ENCODE results near the gene TMTC1.
"Not testable (repeated sequence)": the region's sequence is repeated elsewhere in the genome, so short reads cannot be mapped to it uniquely, and the experiment has no call there.

The TMTC1 gene

GRCh38 chr12:29783773-29784666 lies at the start of gene TMTC1:
TSS of gene TMTC1 (minus strand) at chr12:29783942. CDS start at chr12:29783751, 191 bp downstream.
- DNase-seq: no peak

- no peak for DNase-seq
Measured at GRCh38 chr12:29831173-29831572, 47.4 kb upstream of the TMTC1 start.

GRCh38 chr12:29830391-29830790 lies 46.6 kb upstream of the TMTC1 start:
- no peak for DNase-seq

DNA sequence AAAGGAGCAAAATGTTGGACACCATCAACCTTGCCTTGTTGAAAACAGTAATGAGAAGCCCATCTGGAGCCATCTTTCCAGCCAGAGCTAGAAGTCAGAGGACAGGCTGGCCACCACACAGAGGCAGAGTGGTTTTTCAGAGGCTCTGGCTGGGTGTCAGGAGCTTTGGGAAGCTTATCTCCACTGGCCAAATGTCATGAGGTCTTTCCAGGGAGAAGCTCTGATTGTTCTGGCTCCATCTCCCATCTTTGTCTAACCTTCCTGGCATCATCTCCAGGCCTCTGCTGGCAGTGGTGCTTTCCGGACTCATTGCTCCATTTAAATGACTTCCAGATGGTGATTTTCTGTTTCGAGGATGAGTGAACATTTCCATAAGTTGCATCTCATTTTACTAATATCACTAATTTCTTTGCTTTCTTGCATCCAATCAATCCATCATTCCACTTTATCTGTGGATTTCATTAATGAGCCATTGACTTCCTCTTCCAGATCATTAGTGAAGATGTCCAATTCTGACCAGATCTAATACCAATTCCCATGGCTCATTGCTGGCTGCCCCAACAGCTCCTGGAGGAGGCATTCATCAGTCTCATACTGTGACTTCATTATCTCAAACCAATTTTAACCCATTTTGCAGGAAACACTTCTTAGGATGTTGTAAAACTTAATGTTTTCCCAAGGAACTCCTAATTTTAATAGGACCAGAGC lies 35.3 kb upstream of the TMTC1 start:
- DNase-seq: no peak

DNA sequence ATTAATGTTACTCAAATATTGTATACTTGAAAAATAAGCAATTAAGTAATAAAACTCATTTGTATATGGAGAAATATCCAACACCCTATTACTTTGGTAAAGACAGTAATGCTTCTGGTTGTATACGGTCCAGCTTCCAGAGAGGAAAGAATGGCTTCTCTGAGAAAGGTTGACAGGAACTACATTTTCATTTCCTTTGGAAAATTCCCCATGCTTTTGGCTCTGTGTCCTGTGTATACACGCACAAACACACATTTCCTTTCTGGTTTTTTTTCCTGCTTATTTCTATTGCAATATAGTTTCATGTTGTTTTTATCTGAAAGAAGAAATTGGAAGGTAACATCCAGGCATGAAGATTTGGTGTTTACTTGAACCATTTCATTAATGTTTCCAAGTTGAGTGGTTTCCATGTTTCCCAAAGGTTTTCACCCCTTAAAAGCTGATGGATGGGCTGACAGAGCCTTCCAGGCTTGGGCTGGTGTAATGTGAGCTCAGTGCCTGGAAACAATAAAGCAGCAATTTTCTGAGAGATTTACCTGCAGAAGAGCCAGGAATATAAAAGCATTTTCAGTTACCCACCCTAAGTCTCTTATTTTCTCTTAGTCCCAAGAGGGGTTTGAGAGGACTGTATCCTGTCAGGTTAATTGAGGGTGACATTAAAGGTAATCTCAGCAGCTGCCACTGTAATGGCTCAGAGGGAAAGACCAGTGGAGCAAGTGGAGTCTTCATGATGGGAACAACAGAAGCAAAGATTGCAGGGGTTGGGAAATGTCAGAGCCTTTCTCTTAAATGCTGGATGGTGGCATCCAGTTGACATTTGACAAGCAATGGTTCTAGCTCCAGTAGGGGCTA lies 33.4 kb upstream of the TMTC1 start:
- DNase-seq: no peak

- not testable (repeated sequence) for DNase-seq
Measured at GRCh38 chr12:29809616-29810361, 26.0 kb upstream of the TMTC1 start.

DNA sequence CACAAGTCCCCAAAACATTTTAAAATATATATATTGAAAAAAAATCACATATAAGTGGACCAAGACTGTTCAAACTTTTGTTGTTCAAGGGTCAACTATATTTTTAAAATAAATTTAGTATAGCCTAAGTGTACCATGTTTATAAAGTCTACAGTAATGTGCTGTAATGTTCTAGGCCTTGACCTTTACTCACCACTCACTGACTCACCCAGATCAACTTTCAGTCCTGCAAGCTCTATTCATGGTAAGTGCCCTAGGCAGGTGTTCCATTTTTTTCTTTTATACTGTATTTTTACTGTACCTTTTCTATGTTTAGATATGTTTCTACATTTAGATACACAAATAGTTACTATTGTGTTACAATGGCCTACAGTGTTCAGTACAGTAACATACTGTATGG lies 23.4 kb upstream of the TMTC1 start:
- DNase-seq: no peak

- no peak for DNase-seq
Measured at GRCh38 chr12:29804019-29804418, 20.3 kb upstream of the TMTC1 start.

GRCh38 chr12:29799591-29799990 lies 15.8 kb upstream of the TMTC1 start:
- no peak for DNase-seq

- DNase-seq: no peak
Measured at GRCh38 chr12:29797565-29798355, 14.0 kb upstream of the TMTC1 start.

DNA sequence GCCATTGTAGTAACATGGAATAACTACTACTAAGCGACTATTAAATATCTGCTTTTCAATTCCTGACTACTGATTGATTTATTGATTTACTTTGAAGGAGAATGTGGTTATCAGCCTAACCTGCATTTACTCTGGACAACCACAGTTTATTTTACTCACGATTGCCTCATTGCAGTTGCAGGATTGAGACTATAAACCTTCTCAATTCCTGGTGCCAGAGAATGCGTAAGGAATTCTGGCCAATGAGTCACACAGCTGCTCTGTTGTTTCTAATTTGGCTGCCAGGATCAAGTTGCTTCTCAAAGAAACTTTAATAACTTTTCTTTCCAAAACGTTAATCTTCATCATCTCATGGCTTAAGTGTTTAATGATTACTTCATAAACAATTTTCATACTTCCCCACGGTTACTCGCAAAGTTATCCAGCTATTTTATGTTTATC lies 13.1 kb upstream of the TMTC1 start:
- DNase-seq: no peak

- DNase-seq: no peak
Measured at GRCh38 chr12:29795715-29796114, 12.0 kb upstream of the TMTC1 start.

DNA sequence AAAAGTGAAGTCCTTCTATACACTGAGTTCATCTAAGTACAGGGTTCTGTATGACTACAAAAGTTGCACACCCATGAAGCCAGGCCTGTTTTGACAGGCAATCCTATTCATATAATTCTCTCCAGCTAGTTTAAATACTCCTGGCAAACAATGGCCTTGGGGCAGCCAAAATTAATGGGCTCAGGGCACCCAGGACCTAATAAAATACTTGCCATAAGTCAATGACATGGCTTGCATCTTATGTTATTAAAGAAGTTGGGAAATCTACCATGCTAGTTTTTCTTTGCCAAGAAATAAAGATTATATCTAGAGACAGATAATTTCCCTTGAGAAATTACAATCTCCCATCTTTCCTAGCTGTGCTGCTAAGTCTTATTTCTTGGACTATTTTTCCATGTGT lies 11.1 kb upstream of the TMTC1 start:
- DNase-seq: no peak

GRCh38 chr12:29792853-29793252 lies 9.1 kb upstream of the TMTC1 start:
- DNase-seq: no peak

GRCh38 chr12:29792132-29792531 lies 8.4 kb upstream of the TMTC1 start:
- no peak for DNase-seq

DNA sequence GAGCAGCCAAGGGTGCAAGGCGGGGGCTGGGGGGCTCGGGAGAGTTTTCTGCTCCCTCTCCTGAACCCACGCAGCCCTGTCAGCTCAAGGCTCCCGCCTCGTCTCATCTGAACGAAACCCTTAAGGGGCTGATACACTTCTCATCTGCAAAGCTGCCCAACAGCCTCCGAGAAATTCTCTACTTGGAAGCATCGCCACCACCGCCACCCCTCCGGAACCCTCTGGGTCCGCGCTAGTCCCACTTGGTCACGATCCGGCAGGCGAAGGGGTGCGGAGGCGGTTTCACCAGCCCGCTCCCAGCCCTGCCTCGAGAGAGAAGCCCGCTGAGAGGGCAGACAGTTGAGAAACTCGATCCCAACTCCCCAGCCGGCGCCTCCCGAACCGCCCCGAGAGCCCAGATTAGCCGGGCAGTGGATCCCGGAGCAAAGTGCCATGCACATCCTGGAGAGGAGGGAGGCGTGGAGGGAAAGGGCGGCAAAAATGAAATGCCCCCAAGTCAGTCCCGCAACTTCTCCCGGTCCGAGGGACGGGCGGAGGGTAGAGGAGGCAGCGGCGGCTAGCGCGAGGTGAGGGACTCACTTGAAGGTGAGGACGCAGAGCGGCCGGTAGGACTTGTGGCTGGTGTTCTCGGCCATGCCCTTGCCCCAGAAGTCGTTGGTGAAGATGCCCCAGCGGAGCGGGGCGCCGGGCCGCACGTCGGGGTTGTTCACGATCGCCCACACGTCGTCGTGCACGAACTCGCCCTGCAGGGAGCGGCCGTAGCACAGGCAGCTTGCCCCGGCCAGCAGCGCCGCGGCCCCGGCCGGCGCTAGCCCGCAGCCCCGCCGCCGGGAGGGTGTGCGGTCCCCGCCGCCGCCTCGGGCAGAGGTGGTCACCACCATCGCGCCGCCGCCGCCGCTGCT lies 620 bp downstream of the TMTC1 start:
- DNase-seq: no peak

- DNase-seq: peak; percentile 94
Measured at GRCh38 chr12:29782285-29782870, 1.4 kb downstream of the TMTC1 start.

DNA sequence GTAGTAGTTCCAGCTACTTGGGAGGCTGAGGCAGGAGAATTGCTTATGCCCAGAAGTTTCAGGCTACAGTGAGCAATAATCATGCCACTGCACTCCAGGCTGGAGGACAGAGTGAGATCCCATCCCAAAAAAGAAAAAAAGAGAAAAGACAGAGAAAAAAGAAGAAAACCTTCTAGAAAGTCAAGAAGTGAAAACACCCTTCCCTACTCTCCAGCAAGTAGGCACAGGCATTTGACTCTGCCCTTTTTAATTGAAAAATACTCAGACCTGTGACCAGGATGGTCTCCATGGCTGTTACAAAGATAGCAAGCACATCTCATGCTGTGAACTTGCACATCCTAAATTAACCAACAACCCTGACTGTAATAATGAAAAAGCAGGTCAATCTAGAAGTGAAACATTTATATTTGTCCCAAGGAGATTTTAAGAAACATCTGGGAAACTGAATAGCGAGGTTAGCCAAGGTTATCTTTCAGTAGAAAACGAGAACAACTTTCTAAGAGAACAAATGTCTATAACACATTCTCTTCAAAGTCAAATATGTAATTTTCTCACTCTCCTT lies 2.0 kb downstream of the TMTC1 start:
- DNase-seq: no peak

DNA sequence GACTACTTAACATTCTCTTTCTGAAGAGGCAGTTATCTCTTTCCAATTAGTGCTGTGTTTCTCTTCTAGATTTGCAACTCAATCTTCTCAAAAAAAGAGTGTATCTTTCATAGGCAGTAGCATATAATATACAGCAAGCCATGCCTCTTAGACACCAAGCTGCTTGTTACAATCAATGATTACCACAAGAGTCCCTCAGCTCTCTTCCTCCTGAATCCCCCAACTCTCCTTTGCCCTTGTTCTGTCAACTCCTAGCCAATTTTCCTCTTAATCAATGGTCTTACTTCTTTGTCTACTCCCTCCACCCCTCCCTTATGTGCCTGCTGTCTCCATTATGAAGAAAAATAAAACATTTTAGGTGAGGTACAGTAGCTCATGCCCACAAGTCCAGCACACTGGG lies 2.6 kb downstream of the TMTC1 start:
- DNase-seq: no peak

DNA sequence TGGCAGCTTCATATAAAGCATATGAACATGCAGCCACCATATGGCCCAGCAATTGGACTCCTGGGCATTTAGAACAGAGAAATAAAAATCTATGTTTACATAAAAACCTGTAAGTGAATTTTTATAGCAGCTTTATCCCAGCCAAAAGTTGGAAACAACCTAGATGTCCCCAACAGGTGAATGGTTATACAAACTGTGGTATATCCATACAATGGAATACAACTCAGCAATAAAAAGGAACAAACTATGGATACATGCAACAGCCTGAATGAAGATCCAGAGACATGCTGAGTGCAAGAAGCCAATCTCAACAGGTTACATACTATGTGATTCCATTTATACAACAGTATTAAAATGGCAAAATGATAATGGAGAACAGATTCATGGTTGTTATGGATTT lies 3.7 kb downstream of the TMTC1 start:
- DNase-seq: no peak

Data from SIG-M5 (cell line).